NT2/D1 (cell line): Measurements from ENCODE around the gene OLFM3.

ENCODE experiments used
- SUZ12 ChIP-seq: IDR thresholded peaks from 2 replicates; pipeline ENCODE4 v1.6.1; 2011; ENCODE audit not compliant: insufficient read length, insufficient read depth; ENCODE audit errors: extremely low read depth
- YY1 ChIP-seq: IDR thresholded peaks from 2 replicates; pipeline ENCODE4 v1.6.1; 2011; ENCODE audit not compliant: insufficient read length, insufficient read depth
- ZNF274 ChIP-seq: IDR thresholded peaks from 2 replicates; pipeline ENCODE4 v1.6.1; 2011; ENCODE audit warnings: mild to moderate bottlenecking, low read depth, low read length

DNA sequence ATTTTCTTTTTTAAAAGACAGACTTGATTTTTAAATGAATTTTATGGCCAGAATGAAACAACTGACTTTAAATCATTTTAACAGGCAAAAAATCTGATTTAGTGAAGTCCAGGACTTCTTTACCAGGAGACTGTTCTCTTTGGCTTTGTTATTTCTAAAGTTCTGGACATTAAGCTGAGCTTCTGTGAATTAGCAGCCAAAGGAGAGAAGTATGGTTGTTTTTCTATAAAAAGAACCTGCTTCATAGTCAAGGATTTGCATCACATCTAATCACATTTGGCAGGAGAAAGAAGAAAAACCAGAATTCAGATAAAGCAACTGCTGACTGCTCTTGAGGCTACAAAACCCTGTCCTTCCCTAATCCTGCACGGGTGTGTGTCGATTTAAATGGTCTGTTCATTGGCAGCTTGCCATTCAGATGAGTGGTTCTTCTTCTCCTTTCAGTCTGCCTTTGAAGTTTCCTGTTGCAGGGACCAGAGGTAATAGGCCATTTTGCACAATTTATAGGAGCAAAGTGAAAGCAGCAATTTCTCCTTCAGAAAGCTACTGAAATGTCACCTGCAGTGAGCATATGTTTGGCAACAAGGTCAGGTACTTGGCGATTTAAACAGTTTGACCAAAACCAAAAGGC, 215.4 kb downstream of the OLFM3 start:
- no peak for TF ChIP-seq YY1
- no peak for TF ChIP-seq ZNF274
- no peak for TF ChIP-seq SUZ12
